OCI-LY7 (cell line): ENCODE results near the gene SACM1L. TPM values are rescaled to one million over a fixed set of nuclear protein-coding genes. Genes with fewer than 3 reads are reported as not detected.

Experiments
- BruUV-seq: library from RNA; stranded (reverse); fragments of 400-500 nt; replicated peaks from 2 replicates; lab custom pipeline; 2021; lab: Mats Ljungman, UMichigan
- CTCF ChIA-PET: fragments of 300-600 bp; sonication (Branson Sonifier 250); formaldehyde crosslinking; loops from one replicate; lab custom pipeline; 2022; ENCODE audit warnings: antibody characterized with exemption; ENCODE audit not compliant: unreplicated experiment; lab: Charles Lee
- POLR2A ChIA-PET: fragments of 300-600 bp; sonication (Branson Sonifier 250); formaldehyde crosslinking; loops from one replicate; lab custom pipeline; 2022; ENCODE audit warnings: antibody characterized with exemption; lab: Charles Lee
- DNase-seq: peaks from one replicate; pipeline ENCODE4 v3.0.0-alpha.2; 2015; ENCODE audit warnings: low spot score
- H2AFZ ChIP-seq: fragments of 200-600 bp; sonication (generic), shearing (Covaris generic); 2 replicates; pipeline ENCODE4 v1.6.1; 2014; ENCODE audit warnings: mild to moderate bottlenecking, antibody characterized with exemption, low read length, moderate library complexity
- H3K27ac ChIP-seq: fragments of 200-600 bp; sonication (generic); 2 replicates; pipeline ENCODE4 v1.5.1; 2014; ENCODE audit warnings: mixed run types, low read depth, mild to moderate bottlenecking, moderate library complexity, low read length, inconsistent platforms; ENCODE audit not compliant: poor library complexity, severe bottlenecking
- H3K36me3 ChIP-seq: fragments of 200-600 bp; sonication (generic); 2 replicates; pipeline ENCODE4 v1.6.1; 2014; ENCODE audit warnings: mild to moderate bottlenecking, antibody characterized with exemption, low read length, moderate library complexity, mixed read lengths; ENCODE audit not compliant: insufficient read depth
- H3K4me1 ChIP-seq: fragments of 200-600 bp; sonication (generic); 2 replicates; pipeline ENCODE4 v1.5.1; 2014; ENCODE audit warnings: mild to moderate bottlenecking, low read length; ENCODE audit not compliant: insufficient read depth, poor library complexity, severe bottlenecking
- H3K4me2 ChIP-seq: fragments of 200-600 bp; sonication (generic); 2 replicates; pipeline ENCODE4 v1.6.1; 2014; ENCODE audit warnings: mild to moderate bottlenecking, low read length
- H3K4me3 ChIP-seq: fragments of 200-600 bp; sonication (generic); 2 replicates; pipeline ENCODE4 v1.5.1; 2014; ENCODE audit warnings: mild to moderate bottlenecking, low read depth, low read length; ENCODE audit not compliant: poor library complexity, severe bottlenecking
- H3K79me2 ChIP-seq: fragments of 200-600 bp; sonication (generic); 2 replicates; pipeline ENCODE4 v1.6.1; 2016; ENCODE audit warnings: low read depth, mild to moderate bottlenecking, low read length, moderate library complexity, mixed read lengths; ENCODE audit not compliant: insufficient read depth
- H3K9me2 ChIP-seq: fragments of 200-600 bp; sonication (generic); 2 replicates; pipeline ENCODE4 v1.6.1; 2016; ENCODE audit warnings: mild to moderate bottlenecking, low read length, mixed read lengths; ENCODE audit not compliant: insufficient read depth
- H3K9me3 ChIP-seq: fragments of 200-600 bp; sonication (generic); 2 replicates; pipeline ENCODE4 v1.6.1; 2014; ENCODE audit warnings: mild to moderate bottlenecking, mixed run types, low read length, mixed read lengths
- H4K20me1 ChIP-seq: fragments of 200-600 bp; sonication (generic); 2 replicates; pipeline ENCODE4 v1.6.1; 2014; ENCODE audit warnings: mild to moderate bottlenecking, antibody characterized with exemption, low read length, moderate library complexity, mixed read lengths; ENCODE audit not compliant: insufficient read depth
- EZH2phosphoT487 ChIP-seq: fragments of 200-600 bp; sonication (generic); IDR thresholded peaks from 2 replicates; pipeline ENCODE4 v1.6.1; 2018; ENCODE audit warnings: low read depth, borderline replicate concordance, mild to moderate bottlenecking, mixed run types, antibody characterized with exemption, low read length, moderate library complexity, mixed read lengths
- intact Hi-C: fragments of 100-400 bp; cut with micrococcal nuclease; formaldehyde crosslinking; loops from one replicate; pipeline ENCODE4 v1.10.0; 2022; ENCODE audit not compliant: unreplicated experiment
- total RNA-seq, 2 experiments: library from RNA; depleted of rRNA in 1 of 2; stranded (reverse); fragments of >200 nt in 1 of 2; shearing (Covaris generic) in 1 of 2; gene quantifications; 2 replicates each; pipeline ENCODE4 v1.2.3, GENCODE V29; 2014 to 2022
- TF ChIP-seq, protein P1 (sequence below): fragments of 200-600 bp; sonication (generic); conservative IDR thresholded peaks from 2 replicates; pipeline ENCODE4 v1.5.1; 2014; ENCODE audit warnings: mild to moderate bottlenecking, antibody characterized with exemption, low read length, moderate library complexity, mixed read lengths

SACM1L gene
- total RNA-seq, 2 experiments from 2014 or later, result 35.5 to 54.9 TPM

DNA sequence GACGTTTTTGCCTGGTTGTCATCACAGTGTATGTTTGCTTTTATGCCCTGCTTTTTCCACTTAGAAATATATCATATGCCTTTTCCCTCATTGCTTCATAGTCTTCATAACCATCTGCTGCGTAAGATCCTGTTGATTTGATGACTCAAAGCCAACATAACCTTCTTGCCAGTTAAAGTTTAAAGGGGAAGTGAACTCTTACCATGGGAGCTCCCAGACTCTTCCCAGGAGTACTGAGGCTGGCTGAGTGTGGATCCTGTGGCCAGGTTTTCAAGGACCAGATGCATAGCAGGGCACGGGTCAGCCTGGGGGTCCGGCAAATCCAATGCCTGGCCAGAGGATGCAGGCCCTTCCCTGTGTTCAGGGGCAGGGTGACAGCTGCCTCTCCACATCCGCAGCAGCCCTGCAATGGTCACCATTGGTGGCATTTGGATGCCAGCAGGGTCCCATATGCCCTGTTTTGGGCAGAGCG, 42.0 kb upstream of the SACM1L start:
- Histone ChIP-seq H3K4me2 (no peak overlapping the region), H3K4me1 (no peaks in the 10 kb centered on the region), H3K79me2 (no peaks in the 10 kb centered on the region), H3K4me3 (no peak overlapping the region), H3K9me2 (no peaks in the 10 kb centered on the region), H3K36me3 (no peaks in the 10 kb centered on the region), H3K27ac (no peak overlapping the region), H3K9me3 (no peaks in the 10 kb centered on the region), H4K20me1 (no peaks in the 10 kb centered on the region), H2AFZ (no peak overlapping the region)
- no peak for DNase-seq
- intact Hi-C loops, result no loop called here
- CTCF ChIA-PET, result no interaction called here
- POLR2A ChIA-PET, result no interaction called here
- no TSS peak for BruUV-seq
- TF ChIP-seq EZH2phosphoT487, result no peak
- TF ChIP-seq, protein P1, sequence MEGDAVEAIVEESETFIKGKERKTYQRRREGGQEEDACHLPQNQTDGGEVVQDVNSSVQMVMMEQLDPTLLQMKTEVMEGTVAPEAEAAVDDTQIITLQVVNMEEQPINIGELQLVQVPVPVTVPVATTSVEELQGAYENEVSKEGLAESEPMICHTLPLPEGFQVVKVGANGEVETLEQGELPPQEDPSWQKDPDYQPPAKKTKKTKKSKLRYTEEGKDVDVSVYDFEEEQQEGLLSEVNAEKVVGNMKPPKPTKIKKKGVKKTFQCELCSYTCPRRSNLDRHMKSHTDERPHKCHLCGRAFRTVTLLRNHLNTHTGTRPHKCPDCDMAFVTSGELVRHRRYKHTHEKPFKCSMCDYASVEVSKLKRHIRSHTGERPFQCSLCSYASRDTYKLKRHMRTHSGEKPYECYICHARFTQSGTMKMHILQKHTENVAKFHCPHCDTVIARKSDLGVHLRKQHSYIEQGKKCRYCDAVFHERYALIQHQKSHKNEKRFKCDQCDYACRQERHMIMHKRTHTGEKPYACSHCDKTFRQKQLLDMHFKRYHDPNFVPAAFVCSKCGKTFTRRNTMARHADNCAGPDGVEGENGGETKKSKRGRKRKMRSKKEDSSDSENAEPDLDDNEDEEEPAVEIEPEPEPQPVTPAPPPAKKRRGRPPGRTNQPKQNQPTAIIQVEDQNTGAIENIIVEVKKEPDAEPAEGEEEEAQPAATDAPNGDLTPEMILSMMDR, result no peak

DNA sequence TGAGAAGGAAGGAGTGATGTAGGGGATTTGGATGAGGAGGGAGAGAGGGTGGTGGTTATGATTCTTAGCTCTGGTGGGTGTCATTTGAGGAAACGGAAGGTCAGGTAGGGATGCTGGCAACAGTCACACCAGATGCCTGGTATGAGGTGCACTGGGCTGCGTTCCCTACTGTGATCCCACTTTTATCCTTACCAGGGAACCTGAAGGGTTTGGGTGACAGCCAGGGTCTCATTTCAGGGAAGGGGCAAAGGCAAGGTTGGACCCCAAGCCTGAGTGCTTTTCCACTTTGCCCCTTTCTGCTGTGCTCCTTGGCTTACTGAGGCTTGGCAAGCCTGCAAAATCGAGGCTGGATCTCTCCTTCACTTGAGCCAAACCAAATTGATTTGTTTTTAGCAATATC, 36.0 kb upstream of the SACM1L start:
- Histone ChIP-seq H3K9me3 (no peaks in the 10 kb centered on the region), H3K4me2 (no peak overlapping the region), H3K36me3 (no peaks in the 10 kb centered on the region), H4K20me1 (no peaks in the 10 kb centered on the region; the same call in 1 of the 2 replicates), H3K4me1 (no peaks in the 10 kb centered on the region), H2AFZ (no peak overlapping the region), H3K9me2 (no peaks in the 10 kb centered on the region), H3K27ac (no peak overlapping the region), H3K4me3 (no peak overlapping the region), H3K79me2 (no peaks in the 10 kb centered on the region)
- intact Hi-C loops, result no loop called here
- POLR2A ChIA-PET, result interaction anchor here (0.7 to 1.2 kb wide), 2 partner anchors 14 to 143 kb away, joined by 3 read pairs; no protein-coding TSS in a partner anchor
- BruUV-seq, result no TSS peak
- no peak for DNase-seq
- CTCF ChIA-PET, result no interaction called here
- TF ChIP-seq, protein P1, result no peak
- TF ChIP-seq EZH2phosphoT487, result no peak

DNA sequence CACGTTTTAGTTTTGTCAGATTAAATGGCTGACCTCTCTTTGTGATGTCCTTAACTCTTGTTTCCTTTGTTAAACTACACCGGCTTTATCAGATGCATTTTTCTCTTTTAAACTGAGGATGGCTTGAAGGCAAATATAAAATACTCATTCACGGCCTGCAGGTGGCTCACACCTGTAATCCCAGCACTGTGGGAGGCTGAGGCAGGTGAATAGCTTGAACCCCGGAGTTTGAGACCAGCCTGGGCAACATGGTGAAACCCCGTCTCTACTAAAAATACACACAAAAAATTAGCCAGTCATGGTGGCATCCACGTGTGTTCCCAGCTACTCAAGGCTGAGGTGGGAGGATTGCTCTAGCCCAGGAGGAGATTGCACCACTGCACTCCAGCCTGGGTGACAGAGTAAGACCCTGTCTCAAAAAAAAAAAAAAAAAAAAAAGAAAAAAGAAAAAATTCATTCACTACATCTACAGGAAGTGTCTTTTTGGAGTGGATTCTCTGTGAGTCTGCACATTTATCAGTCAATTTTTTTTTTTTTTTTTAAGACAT, 34.7 kb upstream of the SACM1L start:
- no TSS peak for BruUV-seq
- ChIA-PET POLR2A (interaction anchor here (0.7 to 1.2 kb wide), 7 partner anchors 7 to 1020 kb away, joined by 3 to 5 read pairs (median 4); no protein-coding TSS in a partner anchor), CTCF (no interaction called here)
- TF ChIP-seq, protein P1, result peak; percentile 38
- no peak for TF ChIP-seq EZH2phosphoT487
- H3K27ac ChIP-seq, result no peak overlapping the region
- H4K20me1 ChIP-seq, result no peaks in the 10 kb centered on the region; the same call in 1 of the 2 replicates
- no peaks in the 10 kb centered on the region for H3K36me3 ChIP-seq
- no peaks in the 10 kb centered on the region for H3K79me2 ChIP-seq
- H3K4me1 ChIP-seq, result no peaks in the 10 kb centered on the region
- H3K9me3 ChIP-seq, result no peaks in the 10 kb centered on the region
- H3K4me3 ChIP-seq, result no peak overlapping the region
- H2AFZ ChIP-seq, result no peak overlapping the region
- H3K4me2 ChIP-seq, result no peak overlapping the region
- H3K9me2 ChIP-seq, result no peaks in the 10 kb centered on the region
- intact Hi-C loops, result no loop called here
- peak; percentile 13 for DNase-seq
